KBM-7 (cell line): ENCODE data around the gene FOXO6.

Source experiments
- DNase-seq: peaks from one replicate; pipeline ENCODE4 v3.0.0-alpha.2; 2015
- in situ Hi-C: fragments of 300-500 bp; cut with MboI; formaldehyde crosslinking; loops from 2 replicates; pipeline ENCODE4 v1.14.3; 2020; ENCODE audit warnings: low sequenced_read_pairs, low pct_unique_long_range_greater_than_20kb, mixed read lengths

Gene FOXO6

GRCh38 chr1:41378222-41378621, 17.0 kb downstream of the FOXO6 start:
- in situ Hi-C loops: no loop called here
- DNase-seq: no peak

GRCh38 chr1:41378999-41379737, 17.9 kb downstream of the FOXO6 start:
- in situ Hi-C loops: no loop called here
- no peak for DNase-seq

- no peak for DNase-seq
- in situ Hi-C loops: no loop called here
Measured at GRCh38 chr1:41379738-41380130, 18.5 kb downstream of the FOXO6 start.

GRCh38 chr1:41380195-41380594, 19.0 kb downstream of the FOXO6 start:
- in situ Hi-C loops: no loop called here
- DNase-seq: no peak

- in situ Hi-C loops: no loop called here
- DNase-seq: no peak
Measured at GRCh38 chr1:41380979-41381691, 19.9 kb downstream of the FOXO6 start.

- in situ Hi-C loops: no loop called here
- no peak for DNase-seq
Measured at GRCh38 chr1:41381692-41382479, 20.7 kb downstream of the FOXO6 start.

- no peak for DNase-seq
- in situ Hi-C loops: no loop called here
Measured at GRCh38 chr1:41382480-41383090, 21.4 kb downstream of the FOXO6 start.

GRCh38 chr1:41383094-41383852, 22.0 kb downstream of the FOXO6 start:
- no peak for DNase-seq

GRCh38 chr1:41384579-41384978, 23.3 kb downstream of the FOXO6 start:
- in situ Hi-C loops: no loop called here
- no peak for DNase-seq

More at GRCh38 chr1:41383094-41383852, 22.0 kb downstream of the FOXO6 start:
- in situ Hi-C loops: no loop called here

GRCh38 chr1:41385398-41386195, 24.4 kb downstream of the FOXO6 start:
- in situ Hi-C loops: no loop called here
- DNase-seq: no peak

GRCh38 chr1:41386196-41386663, 25.0 kb downstream of the FOXO6 start:
- DNase-seq: no peak
- in situ Hi-C loops: no loop called here

- in situ Hi-C loops: no loop called here
- no peak for DNase-seq
Measured at GRCh38 chr1:41387667-41388091, 26.4 kb downstream of the FOXO6 start.

- DNase-seq: no peak
- in situ Hi-C loops: no loop called here
Measured at GRCh38 chr1:41388510-41388909, 27.3 kb downstream of the FOXO6 start.

GRCh38 chr1:41389009-41389408, 27.8 kb downstream of the FOXO6 start:
- DNase-seq: no peak
- in situ Hi-C loops: no loop called here

- no peak for DNase-seq
- in situ Hi-C loops: no loop called here
Measured at GRCh38 chr1:41390166-41390565, 28.9 kb downstream of the FOXO6 start.

GRCh38 chr1:41390573-41390972, 29.3 kb downstream of the FOXO6 start:
- no peak for DNase-seq
- in situ Hi-C loops: no loop called here

GRCh38 chr1:41391834-41392527, 30.7 kb downstream of the FOXO6 start:
- DNase-seq: no peak
- in situ Hi-C loops: no loop called here
